Psoas muscle (tissue), 8 donors: ENCODE data around the gene STYXL2. TPM values are rescaled to one million over a fixed set of nuclear protein-coding genes. Genes with fewer than 3 reads are reported as not detected.
A peak's percentile ranks its signal among the peaks of the same experiment; 100 is the strongest.

Source experiments
- ATAC-seq, 4 donors: fragments of 200-7000 bp; cut with Tn5 transposase; one replicate each; pipeline ENCODE4 v1.9.1; 2020; ENCODE audit warnings: moderate library complexity in 3 of 4, mild to moderate bottlenecking in 2 of 4
- DNase-seq, 2 donors: peaks; one replicate each; pipeline ENCODE4 v3.0.0-alpha.2; 2020
- H3K27ac ChIP-seq: fragments of 200-600 bp; one replicate; pipeline ENCODE4 v1.8.0; 2022
- H3K27me3 ChIP-seq, 3 donors: fragments of 200-600 bp in 1 of 3; one replicate each; pipeline versions ENCODE4 v1.6.1 to v1.8.0; 2013 to 2022; ENCODE audit warnings: low read length in 2 of 3, mild to moderate bottlenecking in 2 of 3, moderate library complexity in 1 of 3; ENCODE audit not compliant: insufficient read depth in 3 of 3
- H3K36me3 ChIP-seq, 2 donors: fragments of 200-600 bp in 1 of 2; one replicate each; pipeline versions ENCODE4 v1.6.1 to v1.8.0; 2013 to 2022; ENCODE audit warnings: low read depth in 1 of 2, mild to moderate bottlenecking in 1 of 2, moderate library complexity in 1 of 2; ENCODE audit not compliant: insufficient read depth in 1 of 2
- H3K4me1 ChIP-seq: fragments of 200-600 bp; one replicate; pipeline ENCODE4 v1.8.0; 2022
- H3K4me3 ChIP-seq: fragments of 200-600 bp; one replicate; pipeline ENCODE4 v1.8.0; 2022; ENCODE audit warnings: mild to moderate bottlenecking
- H3K9me3 ChIP-seq: fragments of 200-600 bp; one replicate; pipeline ENCODE4 v1.8.0; 2022
- WGBS, 3 donors: extraction: QIAGEN DNeasy Blood & Tissue Kit; methylation state at CpG; one replicate each; pipeline versions ENCODE4 v1.1.6 to v1.1.7; 2013; 5-methylcytosine and 5-hydroxymethylcytosine counted together
- intact Hi-C, 2 donors: fragments of 100-400 bp; cut with DNase I; formaldehyde crosslinking; loops; one replicate each; pipeline versions ENCODE4 v1.11.0 to v1.14.2; 2022
- polyA plus RNA-seq, 3 donors: library from polyadenylated mRNA; stranded (reverse); fragments of 200-250 nt; gene quantifications; one replicate each; pipeline ENCODE4 v1.2.3, GENCODE V29; 2013
- total RNA-seq, 4 donors: library from RNA; stranded (reverse); fragmentation: NEBNext Ultra II Directional in 2 of 4; extraction: Animal tissue kit (Norgen Biotek cat#: 25700) in 2 of 4; gene quantifications; one replicate each; pipeline versions ENCODE4 v1.2.1 to v1.2.4, GENCODE V29; 2021 to 2023
- TF ChIP-seq, protein P1 (sequence below): fragments of 200-600 bp; IDR thresholded peaks from one replicate; pipeline ENCODE4 v1.8.0; 2022; ENCODE audit warnings: antibody characterized with exemption
- donor health status: healthy with polysubstance abuse.
- donor health status: DM: no; HTN: no; CAD: no; lungs with moderate emphysema.
- donor health status: Bipolar disorder and iron deficiency.
- donor health status: healthy.
- donor health status: DM: yes; HTN: yes; CAD: no.
- donor health status: DM: no; HTN: no; CAD: no.
- donor health status: DM: no; HTN: no; CAD: no.
- donor health status: DM: yes; HTN: yes; CAD: no.

Gene STYXL2
- total and polyA plus RNA-seq, 7 donors: 15.2 to 205 (median 134) TPM

DNA sequence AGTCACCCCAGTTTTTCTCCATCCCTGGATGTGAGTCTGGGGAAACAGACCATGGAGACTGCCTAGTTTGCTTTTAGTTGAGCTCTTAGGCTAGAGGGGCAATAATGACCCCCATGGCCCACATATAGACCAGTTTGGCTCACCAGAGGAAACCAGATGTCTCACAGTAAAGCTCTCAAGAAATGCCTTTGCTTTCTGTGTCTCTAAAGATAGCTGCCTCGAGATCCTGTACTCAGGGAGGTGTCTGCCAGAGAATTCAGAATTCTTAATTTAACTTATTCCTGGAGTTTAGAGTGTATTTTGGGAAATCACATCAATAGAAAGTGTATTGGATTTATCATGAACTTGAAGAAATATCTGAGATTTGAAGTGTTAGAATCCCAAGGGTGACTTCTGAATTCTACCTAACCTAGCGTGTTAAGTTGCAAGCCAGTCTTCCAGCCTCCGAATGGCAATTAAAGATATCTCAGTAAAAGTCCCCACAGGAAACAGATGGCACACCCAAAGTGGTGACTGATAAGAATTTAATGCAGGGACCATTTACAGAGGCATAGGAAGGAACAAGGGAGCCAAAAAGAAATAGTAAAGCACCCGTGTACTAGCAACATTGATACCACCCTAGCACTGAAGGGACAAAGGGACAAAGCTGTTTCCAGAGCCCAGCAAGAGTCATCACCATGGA lies 37.1 kb downstream of the STYXL2 start:
- no peak overlapping the region for H3K4me3 ChIP-seq
- ATAC-seq (no peak), DNase-seq (no peak)
- H3K36me3 ChIP-seq: peaks cover 0 to 43% of the 10 kb centered on the region in 2 donors
- no peaks in the 10 kb centered on the region for H3K27me3 ChIP-seq
- no peak overlapping the region for H3K27ac ChIP-seq
- TF ChIP-seq, protein P1, sequence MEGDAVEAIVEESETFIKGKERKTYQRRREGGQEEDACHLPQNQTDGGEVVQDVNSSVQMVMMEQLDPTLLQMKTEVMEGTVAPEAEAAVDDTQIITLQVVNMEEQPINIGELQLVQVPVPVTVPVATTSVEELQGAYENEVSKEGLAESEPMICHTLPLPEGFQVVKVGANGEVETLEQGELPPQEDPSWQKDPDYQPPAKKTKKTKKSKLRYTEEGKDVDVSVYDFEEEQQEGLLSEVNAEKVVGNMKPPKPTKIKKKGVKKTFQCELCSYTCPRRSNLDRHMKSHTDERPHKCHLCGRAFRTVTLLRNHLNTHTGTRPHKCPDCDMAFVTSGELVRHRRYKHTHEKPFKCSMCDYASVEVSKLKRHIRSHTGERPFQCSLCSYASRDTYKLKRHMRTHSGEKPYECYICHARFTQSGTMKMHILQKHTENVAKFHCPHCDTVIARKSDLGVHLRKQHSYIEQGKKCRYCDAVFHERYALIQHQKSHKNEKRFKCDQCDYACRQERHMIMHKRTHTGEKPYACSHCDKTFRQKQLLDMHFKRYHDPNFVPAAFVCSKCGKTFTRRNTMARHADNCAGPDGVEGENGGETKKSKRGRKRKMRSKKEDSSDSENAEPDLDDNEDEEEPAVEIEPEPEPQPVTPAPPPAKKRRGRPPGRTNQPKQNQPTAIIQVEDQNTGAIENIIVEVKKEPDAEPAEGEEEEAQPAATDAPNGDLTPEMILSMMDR: no peak
- peaks cover 13% of the 10 kb centered on the region for H3K4me1 ChIP-seq
- WGBS, 3 donors: 25 to 46% (median 28%) methylated on average over 4 of the region's 4 CpGs
- no peaks in the 10 kb centered on the region for H3K9me3 ChIP-seq
- intact Hi-C loops: no loop called here

DNA sequence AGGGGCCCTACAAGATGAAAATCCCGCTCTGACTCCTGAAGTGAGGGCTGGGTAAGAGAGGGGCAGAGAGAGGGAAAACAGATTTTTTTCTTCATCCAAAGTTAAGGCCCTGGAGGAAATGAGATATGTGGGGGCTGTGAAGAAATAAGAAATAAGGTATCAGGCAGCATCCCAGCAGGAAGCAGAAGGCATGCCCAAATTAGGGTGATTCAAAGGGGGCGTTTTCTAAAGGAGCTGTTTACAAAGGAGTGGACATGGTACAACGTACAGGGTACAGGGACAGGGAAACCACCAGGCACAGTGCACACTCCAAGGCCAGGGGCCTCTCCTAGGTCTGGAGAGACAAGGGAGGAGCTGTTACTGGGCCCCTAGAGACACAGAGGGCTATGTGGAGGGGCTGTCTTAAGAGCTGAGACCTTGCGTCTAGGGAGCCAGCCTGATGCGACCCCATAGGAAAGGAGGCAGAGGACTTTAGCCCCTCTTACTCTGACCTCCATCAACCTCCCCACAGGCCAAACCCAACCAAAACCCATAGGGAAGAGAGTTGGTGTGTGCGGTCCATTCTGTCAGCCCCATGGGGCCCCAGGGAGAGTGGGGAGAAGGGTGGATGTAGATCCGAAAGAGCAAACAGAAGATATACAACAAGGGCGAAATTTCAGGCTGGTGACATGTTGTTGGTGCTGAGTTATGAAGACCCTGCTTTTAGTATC lies 38.6 kb downstream of the STYXL2 start:
- Histone ChIP-seq H3K4me3 (no peak overlapping the region), H3K36me3 (peaks cover 0 to 28% of the 10 kb centered on the region in 2 donors), H3K9me3 (no peaks in the 10 kb centered on the region), H3K27ac (no peak overlapping the region), H3K4me1 (peaks cover 19% of the 10 kb centered on the region), H3K27me3 (no peaks in the 10 kb centered on the region)
- WGBS, 3 donors: 77 to 78% (median 77%) methylated on average over 8 of the region's 8 CpGs
- intact Hi-C loops: no loop called here
- DNase-seq (no peak), ATAC-seq (no peak)
- TF ChIP-seq, protein P1: no peak

DNA sequence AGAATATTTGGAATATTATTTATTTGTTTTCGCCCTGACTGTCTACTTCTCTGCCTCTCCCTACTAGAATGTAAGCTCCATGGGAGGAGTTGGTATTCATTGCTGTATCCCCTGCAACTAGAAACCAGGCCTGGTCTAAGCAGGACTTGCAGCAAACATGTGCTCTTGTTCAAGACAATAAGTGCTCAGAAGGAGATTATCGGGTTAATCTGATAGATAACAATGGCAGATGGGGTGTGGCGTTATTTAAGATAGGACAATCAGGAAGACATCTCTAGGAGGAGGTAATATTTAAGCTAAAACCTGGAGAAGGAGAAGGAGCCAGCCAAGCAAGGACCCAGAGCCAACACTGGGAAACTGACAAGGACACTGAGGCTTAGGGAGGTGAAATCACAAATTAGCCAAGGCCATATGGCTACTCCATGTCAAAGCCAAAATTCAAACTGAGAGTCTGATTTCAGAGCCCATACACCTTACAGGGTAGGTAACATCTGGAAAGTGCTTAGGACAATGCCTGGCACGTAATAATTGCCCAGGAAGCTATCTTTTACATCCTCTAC lies 41.5 kb downstream of the STYXL2 start:
- Histone ChIP-seq H3K36me3 (no peaks in the 10 kb centered on the region), H3K27ac (peak overlapping the region; percentile 62), H3K4me1 (peaks cover 25% of the 10 kb centered on the region), H3K4me3 (no peak overlapping the region), H3K27me3 (no peaks in the 10 kb centered on the region), H3K9me3 (no peaks in the 10 kb centered on the region)
- TF ChIP-seq, protein P1: no peak
- ATAC-seq: no peak
- WGBS, 3 donors: 55 to 89% (median 87%) methylated on average over 4 of the region's 4 CpGs
- no peak for DNase-seq
- intact Hi-C loops: no loop called here

DNA sequence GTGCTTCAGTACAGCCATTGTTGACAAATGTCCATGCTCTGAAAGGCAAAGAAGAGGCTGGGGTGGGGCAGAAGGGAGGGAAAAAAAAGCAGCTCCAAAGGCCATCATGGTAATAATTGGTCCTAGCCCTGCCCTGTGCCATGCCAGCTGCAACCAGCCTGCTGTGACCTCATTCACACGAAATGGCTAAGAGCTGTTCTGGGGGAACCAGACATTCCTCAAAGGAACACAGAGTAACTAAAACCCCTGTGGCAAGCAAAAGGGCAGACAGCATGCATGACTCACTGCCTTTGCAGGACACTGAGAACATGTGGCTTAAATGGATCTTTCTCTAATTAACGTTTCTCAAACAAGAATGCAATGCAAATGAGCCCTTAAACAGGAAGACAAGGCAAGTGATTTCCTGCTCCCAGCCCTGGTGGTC lies 42.3 kb downstream of the STYXL2 start:
- DNase-seq: peak; percentile 45 to 84
- 10 to 26% (median 10%) methylated on average over 2 of the region's 2 CpGs for WGBS, 3 donors

More for the DNA sequence above, 42.3 kb downstream of the STYXL2 start:
- H3K27me3 ChIP-seq: no peaks in the 10 kb centered on the region
- peak overlapping the region; percentile 62 for H3K27ac ChIP-seq
- peak; percentile 88 to 95 (median 94) for ATAC-seq
- H3K36me3 ChIP-seq: no peaks in the 10 kb centered on the region
- intact Hi-C loops: no loop called here
- H3K4me1 ChIP-seq: peaks cover 25% of the 10 kb centered on the region
- H3K9me3 ChIP-seq: no peaks in the 10 kb centered on the region
- TF ChIP-seq, protein P1: no peak
- H3K4me3 ChIP-seq: no peak overlapping the region
